ENCODE data around the gene NDUFS1.
"Not testable (repeated sequence)": the region's sequence is repeated elsewhere in the genome, so short reads cannot be mapped to it uniquely, and the experiment has no call there.

The NDUFS1 gene

DNA sequence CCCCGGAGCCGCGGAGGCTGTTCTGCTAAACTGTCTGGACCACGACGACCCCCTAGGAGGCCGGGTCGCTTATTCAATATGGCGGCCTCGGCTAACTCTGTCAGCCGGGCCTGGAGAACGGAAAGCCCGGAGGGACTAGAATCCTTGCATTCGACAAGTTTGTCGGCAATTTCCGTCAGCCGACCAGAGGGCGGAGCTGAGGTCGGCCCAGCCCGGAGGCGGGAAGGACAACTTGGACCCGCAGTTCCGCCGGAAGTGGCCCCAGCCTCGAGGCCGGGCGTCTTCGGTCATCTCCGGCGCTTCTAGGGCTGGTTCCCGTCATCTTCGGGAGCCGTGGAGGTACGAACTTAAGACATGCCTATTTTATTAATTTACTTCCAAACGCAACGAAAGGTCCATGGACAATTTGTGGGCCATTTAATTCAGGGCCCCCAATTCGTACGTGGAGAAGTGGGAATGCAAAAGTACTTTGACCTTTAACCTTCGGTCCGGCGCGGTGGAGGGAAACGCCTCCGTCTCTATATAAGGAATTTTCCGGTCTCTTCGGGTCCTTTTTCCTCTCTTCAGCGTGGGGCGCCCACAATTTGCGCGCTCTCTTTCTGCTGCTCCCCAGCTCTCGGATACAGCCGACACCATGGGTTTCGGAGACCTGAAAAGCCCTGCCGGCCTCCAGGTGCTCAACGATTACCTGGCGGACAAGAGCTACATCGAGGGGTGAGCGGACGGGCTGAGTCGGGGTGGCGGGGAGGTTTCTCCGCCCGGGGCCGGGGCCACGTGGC lies at the start of gene NDUFS1, which contains the start of gene EEF1B2:
NDUFS1 (minus strand) TSS at position 99 of the 779 bp plus-strand sequence. CDS start 5,766 bp downstream, outside the sequence.
EEF1B2 (plus strand) TSS at position 550 of the 779 bp plus-strand sequence; CDS start at position 635, 85 bp downstream.
- Mint-ChIP-seq H3K9me3 (no peaks in the 10 kb centered on the region), H3K4me3 (peak within 1 kb of the TSS; percentile 99), H3K27ac (peak within 1 kb of the TSS; percentile 100), H3K36me3 (peaks cover 38% of the 10 kb centered on the region), H3K27me3 (no peaks in the 10 kb centered on the region), H3K4me1 (peaks cover 50% of the 10 kb centered on the region)

GRCh38 chr2:206208900-206209299 lies 49.7 kb upstream of the NDUFS1 start:
- Mint-ChIP-seq H3K4me3 (no peak overlapping the region), H3K9me3 (no peaks in the 10 kb centered on the region), H3K27me3 (peaks cover 2% of the 10 kb centered on the region), H3K27ac (no peak overlapping the region), H3K36me3 (no peaks in the 10 kb centered on the region), H3K4me1 (no peaks in the 10 kb centered on the region)

- not testable (repeated sequence) for H3K27ac Mint-ChIP-seq, H3K9me3 Mint-ChIP-seq, H3K27me3 Mint-ChIP-seq, H3K4me3 Mint-ChIP-seq, H3K4me1 Mint-ChIP-seq, H3K36me3 Mint-ChIP-seq
Measured at GRCh38 chr2:206207316-206207715, 48.1 kb upstream of the NDUFS1 start.

GRCh38 chr2:206204710-206205109 lies 45.5 kb upstream of the NDUFS1 start:
- no peak overlapping the region for H3K4me3 Mint-ChIP-seq
- H3K36me3 Mint-ChIP-seq = no peaks in the 10 kb centered on the region
- peaks cover 4% of the 10 kb centered on the region for H3K27me3 Mint-ChIP-seq
- no peaks in the 10 kb centered on the region for H3K9me3 Mint-ChIP-seq
- H3K27ac Mint-ChIP-seq = no peak overlapping the region
- no peaks in the 10 kb centered on the region for H3K4me1 Mint-ChIP-seq

- Mint-ChIP-seq H3K4me3 (no peak overlapping the region), H3K27me3 (peaks cover 9% of the 10 kb centered on the region), H3K27ac (no peak overlapping the region), H3K36me3 (no peaks in the 10 kb centered on the region), H3K4me1 (no peaks in the 10 kb centered on the region), H3K9me3 (no peaks in the 10 kb centered on the region)
Measured at GRCh38 chr2:206203331-206203730, 44.1 kb upstream of the NDUFS1 start.

DNA sequence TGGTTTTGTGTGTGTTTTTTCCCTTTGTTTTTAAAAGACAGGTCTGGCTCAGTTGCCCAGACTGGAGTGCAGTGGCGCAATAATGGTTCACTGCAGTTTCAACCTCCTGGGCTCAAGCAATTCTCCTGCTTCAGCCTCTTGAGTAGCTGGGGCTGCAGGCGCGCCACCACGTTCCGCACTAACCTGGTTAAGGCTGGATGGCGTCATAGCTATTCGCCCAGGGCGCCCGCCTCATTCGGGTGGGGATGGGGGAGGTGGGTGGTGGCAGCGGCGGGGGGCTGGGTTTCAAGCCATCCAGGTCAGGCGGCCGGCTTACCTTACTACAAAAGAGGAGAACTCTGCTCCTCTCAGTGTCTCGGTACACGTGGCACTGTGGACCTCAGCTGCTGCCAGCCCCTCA lies 43.2 kb upstream of the NDUFS1 start:
- H3K4me3 Mint-ChIP-seq = no peak overlapping the region

GRCh38 chr2:206201075-206201848 lies 42.0 kb upstream of the NDUFS1 start:
- no peaks in the 10 kb centered on the region for H3K4me1 Mint-ChIP-seq
- no peaks in the 10 kb centered on the region for H3K36me3 Mint-ChIP-seq
- no peak overlapping the region for H3K4me3 Mint-ChIP-seq
- peaks cover 11% of the 10 kb centered on the region for H3K27me3 Mint-ChIP-seq
- H3K9me3 Mint-ChIP-seq = no peaks in the 10 kb centered on the region
- H3K27ac Mint-ChIP-seq = no peak overlapping the region

More for the DNA sequence above, 43.2 kb upstream of the NDUFS1 start:
- Mint-ChIP-seq H3K27me3 (peaks cover 9% of the 10 kb centered on the region), H3K36me3 (no peaks in the 10 kb centered on the region), H3K4me1 (no peaks in the 10 kb centered on the region), H3K27ac (no peak overlapping the region), H3K9me3 (no peaks in the 10 kb centered on the region)

GRCh38 chr2:206198677-206199076 lies 39.4 kb upstream of the NDUFS1 start:
- Mint-ChIP-seq H3K36me3 (no peaks in the 10 kb centered on the region), H3K27me3 (peaks cover 11% of the 10 kb centered on the region), H3K9me3 (no peaks in the 10 kb centered on the region), H3K27ac (no peak overlapping the region), H3K4me1 (no peaks in the 10 kb centered on the region), H3K4me3 (no peak overlapping the region)

DNA sequence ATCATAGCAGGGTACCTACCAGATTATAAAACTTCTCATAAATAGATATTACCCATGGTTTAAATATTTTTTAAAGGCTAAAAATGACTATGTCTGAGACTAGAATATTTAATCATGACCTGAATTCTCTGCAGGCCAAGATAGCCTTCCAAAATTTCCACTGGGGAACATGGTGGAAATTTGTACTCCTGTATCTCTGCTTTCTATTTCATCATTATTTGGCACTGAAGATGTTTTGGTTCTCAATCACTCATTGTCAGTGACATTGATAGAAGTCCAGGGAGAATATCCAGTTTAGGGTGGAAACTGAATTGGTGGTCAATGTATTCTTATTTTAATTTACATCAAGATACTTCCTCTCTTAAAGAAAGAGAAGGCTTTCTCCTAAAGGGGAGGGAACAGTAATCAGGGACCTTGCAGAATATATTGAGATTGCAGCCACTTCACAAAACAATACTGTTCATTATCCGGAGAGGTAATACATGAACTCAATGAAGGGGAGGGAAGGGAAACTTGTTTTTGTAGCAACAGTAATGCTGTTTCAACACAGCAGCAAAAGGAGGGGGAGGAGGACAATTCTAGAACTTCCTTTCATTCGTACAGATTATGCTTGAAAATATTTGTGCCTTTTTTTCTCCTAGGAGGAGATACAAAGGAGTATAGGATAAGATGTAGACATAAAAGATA lies 34.6 kb upstream of the NDUFS1 start:
- Mint-ChIP-seq H3K4me3 (no peak overlapping the region), H3K4me1 (no peaks in the 10 kb centered on the region), H3K27me3 (peaks cover 7% of the 10 kb centered on the region), H3K9me3 (no peaks in the 10 kb centered on the region), H3K36me3 (no peaks in the 10 kb centered on the region), H3K27ac (no peak overlapping the region)

- Mint-ChIP-seq H3K4me1 (no peaks in the 10 kb centered on the region), H3K4me3 (no peak overlapping the region), H3K27me3 (peaks cover 3% of the 10 kb centered on the region), H3K9me3 (no peaks in the 10 kb centered on the region), H3K36me3 (no peaks in the 10 kb centered on the region), H3K27ac (no peak overlapping the region)
Measured at GRCh38 chr2:206192157-206192556, 32.9 kb upstream of the NDUFS1 start.

GRCh38 chr2:206190689-206191088 lies 31.4 kb upstream of the NDUFS1 start:
- Mint-ChIP-seq H3K27ac (no peak overlapping the region), H3K4me3 (no peak overlapping the region), H3K4me1 (no peaks in the 10 kb centered on the region), H3K27me3 (peaks cover 2% of the 10 kb centered on the region), H3K36me3 (no peaks in the 10 kb centered on the region), H3K9me3 (no peaks in the 10 kb centered on the region)

GRCh38 chr2:206190111-206190510 lies 30.9 kb upstream of the NDUFS1 start:
- no peak overlapping the region for H3K4me3 Mint-ChIP-seq
- peaks cover 2% of the 10 kb centered on the region for H3K27me3 Mint-ChIP-seq
- H3K4me1 Mint-ChIP-seq = no peaks in the 10 kb centered on the region
- H3K9me3 Mint-ChIP-seq = no peaks in the 10 kb centered on the region
- H3K27ac Mint-ChIP-seq = no peak overlapping the region
- H3K36me3 Mint-ChIP-seq = no peaks in the 10 kb centered on the region

DNA sequence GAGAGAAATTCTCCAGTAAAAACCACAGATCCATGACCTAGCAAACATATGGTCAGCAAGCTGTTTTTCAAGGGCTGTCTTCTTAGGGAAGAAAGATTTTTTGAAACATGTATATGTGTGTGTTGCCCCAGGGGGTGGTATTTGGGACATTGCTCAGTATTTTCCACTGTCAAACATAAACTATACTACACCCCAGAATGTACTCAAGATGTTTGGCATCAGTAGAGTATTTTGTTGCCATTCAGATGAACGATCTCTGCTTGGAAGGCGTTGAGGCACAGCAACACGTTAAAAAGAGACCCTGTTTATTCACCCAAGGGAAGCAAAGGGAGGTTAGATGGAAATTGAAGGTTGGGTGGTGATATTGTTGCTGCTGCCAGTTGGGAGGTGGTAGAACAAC lies 30.4 kb upstream of the NDUFS1 start:
- no peaks in the 10 kb centered on the region for H3K36me3 Mint-ChIP-seq
- H3K4me3 Mint-ChIP-seq = no peak overlapping the region

GRCh38 chr2:206181526-206181925 lies 22.3 kb upstream of the NDUFS1 start:
- H3K4me1 Mint-ChIP-seq, H3K4me3 Mint-ChIP-seq, H3K27ac Mint-ChIP-seq, H3K27me3 Mint-ChIP-seq, H3K36me3 Mint-ChIP-seq, H3K9me3 Mint-ChIP-seq: not testable (repeated sequence)

More for the DNA sequence above, 30.4 kb upstream of the NDUFS1 start:
- H3K9me3 Mint-ChIP-seq = no peaks in the 10 kb centered on the region
- no peak overlapping the region for H3K27ac Mint-ChIP-seq
- H3K4me1 Mint-ChIP-seq = no peaks in the 10 kb centered on the region
- no peaks in the 10 kb centered on the region for H3K27me3 Mint-ChIP-seq

DNA sequence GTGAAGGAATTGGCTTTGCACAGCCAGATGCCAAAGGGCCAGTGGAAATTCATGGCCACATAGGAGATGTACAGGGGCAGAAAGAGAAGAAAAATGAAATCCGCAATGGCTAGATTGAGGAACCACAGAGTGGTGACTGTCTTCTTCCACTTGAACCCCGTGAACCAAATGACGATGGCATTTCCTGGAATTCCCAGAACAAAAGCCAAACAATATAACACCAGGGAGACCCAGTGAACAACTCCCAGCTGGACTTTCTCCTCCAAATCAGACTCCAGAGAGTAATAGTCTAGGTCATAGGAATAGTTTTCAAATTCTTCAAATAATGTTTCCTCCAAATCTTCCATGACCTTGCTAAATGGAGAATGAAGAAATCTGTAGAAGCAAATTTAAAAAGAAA lies 17.7 kb upstream of the NDUFS1 start:
- Mint-ChIP-seq H3K4me1 (no peaks in the 10 kb centered on the region), H3K27ac (no peak overlapping the region), H3K36me3 (no peaks in the 10 kb centered on the region), H3K9me3 (no peaks in the 10 kb centered on the region), H3K4me3 (no peak overlapping the region), H3K27me3 (no peaks in the 10 kb centered on the region)

GRCh38 chr2:206176121-206176520 lies 16.9 kb upstream of the NDUFS1 start:
- Mint-ChIP-seq H3K4me3 (no peak overlapping the region), H3K36me3 (no peaks in the 10 kb centered on the region), H3K4me1 (no peaks in the 10 kb centered on the region), H3K27ac (no peak overlapping the region), H3K27me3 (no peaks in the 10 kb centered on the region), H3K9me3 (no peaks in the 10 kb centered on the region)
